Upper lobe of left lung (tissue), 4 donors: ENCODE data around the gene COL3A1.

Source experiments
- POLR2A ChIP-seq, 4 donors: fragments of 450-650 bp; IDR thresholded peaks; one replicate each; pipeline ENCODE4 v1.5.1; 2016 to 2017; ENCODE audit warnings: antibody characterized with exemption in 4 of 4, mild to moderate bottlenecking in 2 of 4
- TF ChIP-seq, protein P1 (sequence below), 6 experiments: fragments of 450-650 bp in 4 of 6; fragments of 200-600 bp in 2 of 6; sonication (generic) in 2 of 6; IDR thresholded peaks; one replicate each; pipeline ENCODE4 v1.5.1; 2016 to 2019; ENCODE audit warnings: antibody characterized with exemption in 6 of 6

DNA sequence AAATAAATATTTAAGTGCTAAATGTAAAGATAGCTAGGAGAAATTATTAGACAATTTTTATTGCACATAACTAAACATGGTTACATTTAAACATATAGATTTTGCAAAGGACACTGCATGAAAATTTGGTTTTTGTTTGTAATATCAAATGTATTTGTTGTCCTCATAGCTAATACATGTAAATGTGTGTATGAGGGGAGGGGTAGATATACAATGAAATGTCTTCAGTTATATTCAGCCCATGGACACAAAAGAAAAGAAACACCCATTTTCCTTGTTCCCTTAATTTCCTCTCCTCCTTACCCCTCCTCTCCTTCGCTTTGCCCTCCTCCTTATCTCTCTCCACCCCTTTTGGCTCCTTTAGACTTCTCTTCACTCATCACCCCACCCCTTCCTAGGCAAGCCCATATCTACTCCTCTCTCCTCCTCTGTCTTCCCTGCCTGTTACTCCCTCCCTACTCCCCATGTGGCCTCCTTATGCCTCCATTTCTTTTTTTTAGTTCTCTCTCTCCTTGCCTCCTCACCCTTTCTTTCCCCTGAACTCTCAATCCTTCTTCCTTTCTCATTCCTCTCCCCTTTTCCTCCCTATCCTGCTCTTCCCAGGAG, 1.4 kb downstream of the COL3A1 start:
- TF ChIP-seq, protein P1, sequence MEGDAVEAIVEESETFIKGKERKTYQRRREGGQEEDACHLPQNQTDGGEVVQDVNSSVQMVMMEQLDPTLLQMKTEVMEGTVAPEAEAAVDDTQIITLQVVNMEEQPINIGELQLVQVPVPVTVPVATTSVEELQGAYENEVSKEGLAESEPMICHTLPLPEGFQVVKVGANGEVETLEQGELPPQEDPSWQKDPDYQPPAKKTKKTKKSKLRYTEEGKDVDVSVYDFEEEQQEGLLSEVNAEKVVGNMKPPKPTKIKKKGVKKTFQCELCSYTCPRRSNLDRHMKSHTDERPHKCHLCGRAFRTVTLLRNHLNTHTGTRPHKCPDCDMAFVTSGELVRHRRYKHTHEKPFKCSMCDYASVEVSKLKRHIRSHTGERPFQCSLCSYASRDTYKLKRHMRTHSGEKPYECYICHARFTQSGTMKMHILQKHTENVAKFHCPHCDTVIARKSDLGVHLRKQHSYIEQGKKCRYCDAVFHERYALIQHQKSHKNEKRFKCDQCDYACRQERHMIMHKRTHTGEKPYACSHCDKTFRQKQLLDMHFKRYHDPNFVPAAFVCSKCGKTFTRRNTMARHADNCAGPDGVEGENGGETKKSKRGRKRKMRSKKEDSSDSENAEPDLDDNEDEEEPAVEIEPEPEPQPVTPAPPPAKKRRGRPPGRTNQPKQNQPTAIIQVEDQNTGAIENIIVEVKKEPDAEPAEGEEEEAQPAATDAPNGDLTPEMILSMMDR (IDR thresholded peaks at IDR 0.05): no peak
- peak in 1 of 4 donors; percentile 20 for TF ChIP-seq POLR2A (IDR thresholded peaks at IDR 0.05)
